ENCODE measurements around the gene NSL1.

NSL1 gene

GRCh38 chr1:212700892-212701819 lies 90.4 kb downstream of the NSL1 start:
- DNase-seq = peak in 1 of 2 experiments; percentile 11

- DNase-seq = peak in 1 of 2 experiments; percentile 14
These were observed 91.2 kb downstream of the NSL1 start for GRCh38 chr1:212700223-212700891.

GRCh38 chr1:212699625-212700222 lies 91.9 kb downstream of the NSL1 start, which contains the start of gene BATF3:
Gene BATF3 (minus strand): TSS chr1:212699840. CDS start chr1:212699762, 78 bp downstream.
- peak in 1 of 2 experiments; percentile 14 for DNase-seq

GRCh38 chr1:212699104-212699624 lies 92.4 kb downstream of the NSL1 start:
- DNase-seq = peak in 1 of 2 experiments; percentile 32

GRCh38 chr1:212698467-212699103 lies 93.0 kb downstream of the NSL1 start:
- DNase-seq = no peak

GRCh38 chr1:212696721-212697331 lies 94.8 kb downstream of the NSL1 start:
- DNase-seq = no peak

- DNase-seq = no peak
These were observed 98.6 kb downstream of the NSL1 start for GRCh38 chr1:212692774-212693644.

GRCh38 chr1:212691561-212692071 lies 100.0 kb downstream of the NSL1 start:
- no peak for DNase-seq

GRCh38 chr1:212690816-212691403 lies 100.7 kb downstream of the NSL1 start:
- no peak for DNase-seq

GRCh38 chr1:212689758-212690529 lies 101.6 kb downstream of the NSL1 start:
- no peak for DNase-seq

- DNase-seq = no peak
These were observed 102.3 kb downstream of the NSL1 start for GRCh38 chr1:212689196-212689725.

GRCh38 chr1:212688341-212689047 lies 103.1 kb downstream of the NSL1 start:
- no peak for DNase-seq

- no peak for DNase-seq
These were observed 103.8 kb downstream of the NSL1 start for GRCh38 chr1:212687811-212688210.

GRCh38 chr1:212686591-212686990 lies 105.0 kb downstream of the NSL1 start:
- DNase-seq = no peak

GRCh38 chr1:212686069-212686468 lies 105.5 kb downstream of the NSL1 start:
- no peak for DNase-seq

- DNase-seq = no peak
These were observed 106.1 kb downstream of the NSL1 start for GRCh38 chr1:212685429-212685828.

- DNase-seq = no peak
These were observed 107.0 kb downstream of the NSL1 start for GRCh38 chr1:212684521-212685090.

- no peak for DNase-seq
These were observed 107.5 kb downstream of the NSL1 start for GRCh38 chr1:212684076-212684475.

Measured in SW 1271 (cell line).